ENCODE measurements around the gene TEPSIN. TPM values are rescaled to one million over a fixed set of nuclear protein-coding genes. Genes with fewer than 3 reads are reported as not detected.

Gene TEPSIN
- total RNA-seq, 1 experiment from 2014 or later = 19.5 TPM

DNA sequence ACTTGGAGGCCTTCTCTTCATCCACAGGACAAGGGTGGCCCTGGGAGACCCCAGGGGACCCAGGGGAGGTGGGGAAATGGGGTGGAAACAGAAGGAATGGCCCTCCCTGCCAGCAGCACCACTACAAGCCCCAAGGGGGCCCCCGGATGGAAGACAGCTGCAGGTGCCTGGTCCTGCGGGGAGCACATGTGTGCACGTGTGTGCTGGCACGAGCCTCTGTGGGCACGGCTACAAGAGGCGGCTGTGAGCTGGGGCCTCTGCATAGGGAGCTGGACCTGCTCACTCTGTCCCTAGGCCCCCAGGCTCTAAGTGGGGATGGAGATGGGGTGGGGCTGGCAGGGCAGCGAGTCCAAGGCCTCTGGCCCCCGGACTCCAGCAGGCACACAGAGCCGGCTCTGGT, 59.6 kb downstream of the TEPSIN start:
- DNase-seq = no peak
- no peaks in the 10 kb centered on the region for H3K36me3 ChIP-seq
- peaks cover 8% of the 10 kb centered on the region for H3K9me3 ChIP-seq
- no peak overlapping the region for H3K4me3 ChIP-seq
- no peaks in the 10 kb centered on the region for H3K27me3 ChIP-seq

Other genes starting within 250 kb of the TEPSIN start
- gene CHMP6, start 247.2 kb downstream of the TEPSIN start, total RNA-seq (2014; rRNA removed; shearing (Covaris generic); ENCODE audit: low replicate concordance) = 65.4 and 74.3 TPM in 2 replicates
- 34.4 and 43.9 TPM in 2 replicates for gene BAIAP2, start 203.9 kb downstream of the TEPSIN start, total RNA-seq (2014; rRNA removed; shearing (Covaris generic); ENCODE audit: low replicate concordance)
- gene PVALEF, start 73.5 kb downstream of the TEPSIN start, total RNA-seq (2014; rRNA removed; shearing (Covaris generic); ENCODE audit: low replicate concordance) = not detected in 2 replicates
- 0.16 TPM in 1 of 2 replicates, not detected in the other for gene AATK, start 72.8 kb downstream of the TEPSIN start, total RNA-seq (2014; rRNA removed; shearing (Covaris generic); ENCODE audit: low replicate concordance)
- gene CEP131, start 16.1 kb downstream of the TEPSIN start, total RNA-seq (2014; rRNA removed; shearing (Covaris generic); ENCODE audit: low replicate concordance) = 13.3 and 22.9 TPM in 2 replicates
- 63.1 and 163 TPM in 2 replicates for gene NDUFAF8, start 263 bp upstream of the TEPSIN start, total RNA-seq (2014; rRNA removed; shearing (Covaris generic); ENCODE audit: low replicate concordance)
- 76.4 and 121 TPM in 2 replicates for gene SLC38A10, start 56.3 kb upstream of the TEPSIN start, total RNA-seq (2014; rRNA removed; shearing (Covaris generic); ENCODE audit: low replicate concordance)
- gene BAHCC1, start 156.4 kb upstream of the TEPSIN start, total RNA-seq (2014; rRNA removed; shearing (Covaris generic); ENCODE audit: low replicate concordance) = 3.6 and 10.4 TPM in 2 replicates

All from MG63 (cell line).